GM19099 (cell line): Measurements from ENCODE around the gene LRP1-AS.
A peak's percentile ranks its signal among the peaks of the same experiment; 100 is the strongest.

Experiments
- POLR2A ChIP-seq: IDR thresholded peaks from 3 replicates; pipeline ENCODE4 v1.6.1; 2011; ENCODE audit warnings: low read depth; ENCODE audit not compliant: insufficient read length; ENCODE audit errors: extremely low read depth

The LRP1-AS gene

GRCh38 chr12:57110104-57111030, 37.1 kb downstream of the LRP1-AS start:
- TF ChIP-seq POLR2A = peak; percentile 62

GRCh38 chr12:57109207-57110103, 38.0 kb downstream of the LRP1-AS start:
- TF ChIP-seq POLR2A = no peak

- TF ChIP-seq POLR2A = no peak
These were observed 39.8 kb downstream of the LRP1-AS start for GRCh38 chr12:57107456-57108155.

- no peak for TF ChIP-seq POLR2A
These were observed 41.3 kb downstream of the LRP1-AS start for GRCh38 chr12:57106021-57106708.

DNA sequence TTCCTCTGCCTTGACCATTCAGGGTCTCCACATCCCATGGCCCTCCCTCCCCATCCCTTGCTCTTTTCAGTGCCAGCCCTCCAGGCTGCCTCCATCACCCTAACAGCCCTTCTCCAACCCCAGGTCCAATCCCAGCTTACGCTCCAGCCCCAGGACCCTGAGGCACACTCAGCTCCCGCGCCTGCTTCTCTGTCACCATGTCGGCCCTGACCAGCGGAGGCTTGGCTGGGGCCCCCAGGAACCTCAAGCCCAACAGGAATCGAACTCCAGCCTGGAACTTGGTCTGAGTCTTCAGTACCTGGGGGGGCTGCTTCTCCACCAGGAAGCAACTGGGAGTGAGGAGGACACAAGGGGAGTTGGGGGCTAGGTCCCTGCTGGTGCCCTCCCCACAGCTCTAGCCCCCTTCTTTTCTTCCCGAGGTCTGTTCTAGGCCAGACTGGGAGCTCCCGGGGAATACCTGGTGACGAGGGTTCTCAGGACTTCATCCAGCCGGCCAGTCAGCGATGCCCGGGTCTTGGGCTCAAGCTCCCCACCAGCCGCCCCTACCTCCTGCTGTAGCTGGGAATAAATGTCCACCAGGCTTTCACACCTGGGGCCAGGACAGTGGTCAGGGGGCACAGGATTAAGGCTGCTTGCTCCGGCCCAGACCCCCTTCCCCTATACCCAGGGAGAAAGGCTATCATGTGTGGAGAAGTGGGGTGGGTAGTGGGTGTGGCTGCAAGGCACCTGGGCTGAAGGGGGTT, 42.2 kb downstream of the LRP1-AS start:
- no peak for TF ChIP-seq POLR2A

- no peak for TF ChIP-seq POLR2A
These were observed 43.0 kb downstream of the LRP1-AS start for GRCh38 chr12:57104292-57104910.

- no peak for TF ChIP-seq POLR2A
These were observed 43.6 kb downstream of the LRP1-AS start for GRCh38 chr12:57103856-57104255.

GRCh38 chr12:57101892-57102695, 45.3 kb downstream of the LRP1-AS start:
- no peak for TF ChIP-seq POLR2A

- no peak for TF ChIP-seq POLR2A
These were observed 47.7 kb downstream of the LRP1-AS start for GRCh38 chr12:57099766-57100165.

DNA sequence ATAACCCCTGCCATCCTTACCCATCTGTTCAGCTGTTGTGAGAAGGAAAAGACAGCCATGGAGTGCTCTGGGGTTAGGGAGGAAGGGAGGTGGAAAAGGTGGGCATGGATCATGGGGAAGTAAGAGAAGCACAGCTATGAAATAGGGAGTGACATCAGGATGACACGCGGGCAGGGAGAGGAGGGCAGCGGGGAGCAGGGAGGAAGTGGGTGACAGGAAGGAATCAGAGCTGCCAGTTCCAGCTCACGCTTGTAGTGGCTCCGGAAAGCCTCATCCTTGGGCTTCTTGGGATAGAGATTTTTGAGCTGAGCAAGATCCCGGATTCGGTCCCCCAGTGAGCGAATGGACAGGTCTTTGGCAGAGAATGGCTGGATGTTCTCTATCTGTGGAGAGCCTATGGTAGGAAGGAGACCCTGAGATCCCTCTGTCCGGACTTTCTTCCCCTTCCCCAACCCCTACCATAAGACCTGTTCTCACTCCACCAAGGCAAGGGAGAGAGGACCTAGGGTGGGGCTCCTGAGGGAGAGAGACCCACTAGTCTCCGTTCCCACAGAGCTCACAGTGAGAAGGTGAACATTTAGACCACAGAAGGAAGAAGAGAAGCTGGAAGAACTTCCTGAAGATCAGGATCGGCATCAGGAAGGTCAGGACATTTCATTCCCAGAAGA, 48.2 kb downstream of the LRP1-AS start:
- no peak for TF ChIP-seq POLR2A

- TF ChIP-seq POLR2A = no peak
These were observed 48.9 kb downstream of the LRP1-AS start for GRCh38 chr12:57098546-57098945.

GRCh38 chr12:57097554-57097835, 49.9 kb downstream of the LRP1-AS start:
- TF ChIP-seq POLR2A = no peak
